WTC11 (cell line): ENCODE results near the gene CXCR5.

Experiments used
- CTCF ChIP-seq: fragments of 200-600 bp; IDR thresholded peaks from 2 replicates; pipeline ENCODE4 v1.8.0; 2022; ENCODE audit warnings: antibody characterized with exemption
- NR2C2 ChIP-seq: sonication (generic); formaldehyde crosslinking; IDR thresholded peaks from 2 replicates; pipeline ENCODE4 v1.8.0; 2022; ENCODE audit warnings: mild to moderate bottlenecking, missing genetic modification reagents
- RORB ChIP-seq: fragments of 250-450 bp; sonication (Bioruptor Pico); IDR thresholded peaks from 2 replicates; pipeline ENCODE4 v1.9.0; 2021; ENCODE audit warnings: mild to moderate bottlenecking
- USF2 ChIP-seq: sonication (generic); formaldehyde crosslinking; IDR thresholded peaks from 2 replicates; pipeline ENCODE4 v1.8.1; 2023; ENCODE audit warnings: mild to moderate bottlenecking, missing genetic modification reagents, moderate library complexity
- ZMAT4 ChIP-seq: fragments of 250-450 bp; sonication (Bioruptor Pico); IDR thresholded peaks from 2 replicates; pipeline ENCODE4 v1.9.0; 2021; ENCODE audit warnings: mild to moderate bottlenecking

GRCh38 chr11:118849825-118850224, 33.9 kb upstream of the CXCR5 start:
- no peak for TF ChIP-seq CTCF
- no peak for TF ChIP-seq ZMAT4 (CRISPR knock-in tag)
- TF ChIP-seq RORB (CRISPR knock-in tag) = no peak
- TF ChIP-seq USF2 (CRISPR knock-in tag) = no peak
- no peak for TF ChIP-seq NR2C2 (CRISPR knock-in tag)
